HepG2 (cell line): Measurements from ENCODE around the gene ST6GALNAC6. TPM values are rescaled to one million over a fixed set of nuclear protein-coding genes. Genes with fewer than 3 reads are reported as not detected.

Experiments used
- ATAC-seq: fragments of 200-7000 bp; cut with Tn5 transposase; 3 replicates; pipeline ENCODE4 v1.9.1; 2020; ENCODE audit warnings: mild to moderate bottlenecking, moderate library complexity
- BruUV-seq: library from RNA; stranded (reverse); fragments of 400-500 nt; replicated peaks from 2 replicates; lab custom pipeline; 2021; lab: Mats Ljungman, UMichigan
- CTCF ChIA-PET: fragments of 300-600 bp; formaldehyde crosslinking; extraction: SDS; loops from one replicate; lab custom pipeline; 2021; ENCODE audit warnings: low total read pairs, inconsistent platforms, low intra/inter-chr PET ratio; lab: Yijun Ruan, JAX
- POLR2A ChIA-PET: fragments of 350-600 bp; sonication (Branson Sonifier 250); formaldehyde crosslinking; loops from one replicate; lab custom pipeline; 2020; ENCODE audit warnings: antibody characterized with exemption, inconsistent platforms; lab: Yijun Ruan, JAX
- DNase-seq: peaks from one replicate; pipeline ENCODE4 v3.0.0-alpha.2; 2015; ENCODE audit warnings: low spot score
- FAIRE-seq: peaks from 3 replicates; lab custom pipeline; 2011; peaks lifted over from hg19 to GRCh38; lab: Jason Lieb, UNC
- H2AFZ ChIP-seq: one replicate; pipeline ENCODE4 v1.6.1; 2011; ENCODE audit warnings: low read length, inconsistent platforms
- H3K27ac ChIP-seq: fragments of 300-600 bp; 3 replicates; pipeline ENCODE4 v1.8.0; 2011; ENCODE audit warnings: mixed run types, mild to moderate bottlenecking, mixed read lengths, low read length, inconsistent platforms; ENCODE audit not compliant: insufficient read depth; ENCODE audit errors: extremely low read length
- H3K27me3 ChIP-seq, 2 experiments: fragments of 200-600 bp in 1 of 2; 2 replicates in 1 of 2; 3 replicates in 1 of 2; pipeline versions ENCODE4 v1.6.0 to v1.8.0; 2011; ENCODE audit warnings: low read length in 2 of 2, mild to moderate bottlenecking in 2 of 2, moderate library complexity in 2 of 2, inconsistent platforms in 1 of 2; ENCODE audit not compliant: insufficient read depth in 2 of 2, control insufficient read depth in 1 of 2
- H3K36me3 ChIP-seq, 2 experiments: fragments of 200-600 bp in 1 of 2; replicated peaks in 1 of 2; 2 replicates in 1 of 2; 3 replicates in 1 of 2; pipeline versions ENCODE4 v1.5.1 to v1.8.0; 2011; ENCODE audit warnings: low read length in 2 of 2, inconsistent platforms in 1 of 2; ENCODE audit not compliant: insufficient read depth in 2 of 2, control insufficient read depth in 1 of 2
- H3K4me1 ChIP-seq: 2 replicates; pipeline ENCODE4 v1.5.1; 2012; ENCODE audit warnings: low read length, inconsistent platforms; ENCODE audit not compliant: insufficient read depth
- H3K4me2 ChIP-seq: 2 replicates; pipeline ENCODE4 v1.6.0; 2011; ENCODE audit warnings: low read depth, low read length, inconsistent platforms
- H3K4me3 ChIP-seq, 3 experiments: fragments of 200-600 bp in 1 of 3; sonication (generic), shearing (Covaris generic) in 1 of 3; replicated peaks in 1 of 3; 2 replicates each; pipeline ENCODE4 v1.5.1; 2011 to 2016; ENCODE audit warnings: low read length in 3 of 3, inconsistent platforms in 2 of 3, low read depth in 2 of 3, mild to moderate bottlenecking in 2 of 3, control low read depth in 1 of 3, mixed read lengths in 1 of 3; ENCODE audit not compliant: insufficient read depth in 1 of 3
- H3K79me2 ChIP-seq: one replicate; pipeline ENCODE4 v1.6.1; 2011; ENCODE audit warnings: low read length, inconsistent platforms; ENCODE audit not compliant: insufficient read depth
- H3K9ac ChIP-seq: 2 replicates; pipeline ENCODE4 v1.6.0; 2011; ENCODE audit warnings: mild to moderate bottlenecking, low read depth, low read length, inconsistent platforms; ENCODE audit not compliant: insufficient read depth
- H3K9me3 ChIP-seq: 2 replicates; pipeline ENCODE4 v1.5.1; 2012; ENCODE audit warnings: mild to moderate bottlenecking, low read length
- H4K20me1 ChIP-seq: 2 replicates; pipeline ENCODE4 v1.6.0; 2011; ENCODE audit warnings: inconsistent platforms, mild to moderate bottlenecking, low read length, moderate library complexity; ENCODE audit not compliant: insufficient read depth
- CBX5 ChIP-seq: sonication (generic); formaldehyde crosslinking; IDR thresholded peaks from 2 replicates; pipeline ENCODE4 v1.4.0; 2020; ENCODE audit warnings: missing genetic modification reagents, borderline replicate concordance
- HNRNPUL1 ChIP-seq: fragments of 200-400 bp; formaldehyde crosslinking; IDR thresholded peaks from 2 replicates; pipeline ENCODE4 v1.6.1; 2017; ENCODE audit warnings: low read depth, mild to moderate bottlenecking, low read length, moderate library complexity
- MIER2 ChIP-seq: IDR thresholded peaks from 2 replicates; pipeline ENCODE4 v1.6.1; 2016; ENCODE audit warnings: missing biosample characterization, missing genetic modification reagents
- SPEN ChIP-seq: sonication (generic); formaldehyde crosslinking; IDR thresholded peaks from 2 replicates; pipeline ENCODE4 v1.5.1; 2020; ENCODE audit warnings: low read depth, mild to moderate bottlenecking, missing genetic modification reagents
- ZNF143 ChIP-seq: sonication (generic); formaldehyde crosslinking; IDR thresholded peaks from 2 replicates; pipeline ENCODE4 v1.4.0; 2020; ENCODE audit warnings: missing genetic modification reagents
- ZNF768 ChIP-seq: sonication (generic); formaldehyde crosslinking; IDR thresholded peaks from 2 replicates; pipeline ENCODE4 v1.4.0; 2020; ENCODE audit warnings: missing genetic modification reagents
- WGBS: methylation state at CpG from one replicate; pipeline ENCODE4 v1.1.6; 2017; ENCODE audit warnings: low lambda C conversion rate; 5-methylcytosine and 5-hydroxymethylcytosine counted together
- in situ Hi-C: cut with HindIII; loops from 2 replicates; pipeline ENCODE4 v1.10.0; 2017; ENCODE audit warnings: low pct_unique_long_range_greater_than_20kb; ENCODE audit not compliant: extremely low pct_ligation_motif_present
- intact Hi-C: fragments of 100-400 bp; cut with micrococcal nuclease; formaldehyde crosslinking; loops from one replicate; pipeline ENCODE4 v1.10.0; 2022; ENCODE audit not compliant: unreplicated experiment
- polyA plus RNA-seq, 8 experiments: library from polyadenylated mRNA; depleted of rRNA in 3 of 8; stranded (reverse) in 7 of 8; unstranded in 1 of 8; fragments of >200 nt; fragmentation: Illumina TruSeq in 4 of 8; extraction: Trizol in 4 of 8; gene quantifications; 2 replicates each; pipeline versions ENCODE4 v1.2.1 to v1.2.3, GENCODE V29; 2011 to 2016; ENCODE audit warnings: low read depth in 4 of 8, missing spikeins in 1 of 8, mixed read lengths in 1 of 8; ENCODE audit not compliant: insufficient read depth in 1 of 8
- total RNA-seq, 5 experiments: library from RNA; depleted of rRNA; stranded (reverse); fragments of >200 nt; fragmentation: Illumina TruSeq; extraction: Trizol; gene quantifications; 2 replicates each; pipeline ENCODE4 v1.2.3, GENCODE V29; 2016; ENCODE audit warnings: low read depth in 1 of 5

The ST6GALNAC6 gene
- total and polyA plus RNA-seq, 2 of the 13 experiments (the other 11 are each of a cell fraction or from before 2014, with no cell fraction given), result 18.5 to 65.4 TPM

- Histone ChIP-seq H3K4me3 (no peak overlapping the region), H3K27ac (no peak overlapping the region), H2AFZ (no peak overlapping the region), H3K36me3 (no peaks in the 10 kb centered on the region), H3K4me2 (no peak overlapping the region), H3K27me3 (0 out of 5 replicates have a peak, but pooled peaks cover 0 to 1% of the 10 kb centered on the region in 2 experiments), H3K79me2 (no peaks in the 10 kb centered on the region), H3K9me3 (no peaks in the 10 kb centered on the region), H4K20me1 (no peaks in the 10 kb centered on the region), H3K4me1 (peaks cover 68% of the 10 kb centered on the region), H3K9ac (no peak overlapping the region)
- BruUV-seq, result no TSS peak
- intact Hi-C loops, result no loop called here
- in situ Hi-C loops, result no loop called here
- POLR2A ChIA-PET, result no interaction called here
- no peak for ATAC-seq
- CTCF ChIA-PET, result no interaction called here
- DNase-seq, result no peak
- 87% methylated on average over 5 of the region's 5 CpGs for WGBS
- TF ChIP-seq SPEN (CRISPR knock-in tag) (0 out of 2 replicates have a peak, but pooled peaks have one; percentile 1), CBX5 (CRISPR knock-in tag) (no peak)
- no peak for FAIRE-seq
Measured at GRCh38 chr9:127855522-127855921, 43.9 kb downstream of the ST6GALNAC6 start.

- H3K27me3 ChIP-seq, result 0 out of 5 replicates have a peak, but pooled peaks cover 0 to 1% of the 10 kb centered on the region in 2 experiments
- no peak for ATAC-seq
- H3K4me1 ChIP-seq, result peaks cover 68% of the 10 kb centered on the region
- no TSS peak for BruUV-seq
- H2AFZ ChIP-seq, result no peak overlapping the region
- CTCF ChIA-PET, result no interaction called here
- intact Hi-C loops (no loop called here), in situ Hi-C loops (no loop called here)
- no peak for DNase-seq
- no peak for TF ChIP-seq MIER2 (CRISPR knock-in tag)
- TF ChIP-seq ZNF143 (CRISPR knock-in tag), result no peak
- TF ChIP-seq ZNF768 (CRISPR knock-in tag), result peak; percentile 25; the same call in 1 of the 2 replicates
- TF ChIP-seq HNRNPUL1, result no peak
- H3K4me2 ChIP-seq, result no peak overlapping the region
- H3K4me3 ChIP-seq, result no peak overlapping the region
- POLR2A ChIA-PET, result no interaction called here
- no peaks in the 10 kb centered on the region for H3K79me2 ChIP-seq
- no peak overlapping the region for H3K27ac ChIP-seq
- WGBS, result 74% methylated on average over 8 of the region's 11 CpGs
- H3K9ac ChIP-seq, result no peak overlapping the region
- no peaks in the 10 kb centered on the region for H3K9me3 ChIP-seq
- no peaks in the 10 kb centered on the region for H4K20me1 ChIP-seq
- no peaks in the 10 kb centered on the region for H3K36me3 ChIP-seq
- FAIRE-seq, result no peak
Measured at GRCh38 chr9:127854960-127855359, 44.4 kb downstream of the ST6GALNAC6 start.
